ENCODE measurements around the gene FAF1. TPM values are rescaled to one million over a fixed set of nuclear protein-coding genes. Genes with fewer than 3 reads are reported as not detected.

The FAF1 gene
- total and polyA plus RNA-seq, 8 donors: 20.1 to 144 (median 27.4) TPM

DNA sequence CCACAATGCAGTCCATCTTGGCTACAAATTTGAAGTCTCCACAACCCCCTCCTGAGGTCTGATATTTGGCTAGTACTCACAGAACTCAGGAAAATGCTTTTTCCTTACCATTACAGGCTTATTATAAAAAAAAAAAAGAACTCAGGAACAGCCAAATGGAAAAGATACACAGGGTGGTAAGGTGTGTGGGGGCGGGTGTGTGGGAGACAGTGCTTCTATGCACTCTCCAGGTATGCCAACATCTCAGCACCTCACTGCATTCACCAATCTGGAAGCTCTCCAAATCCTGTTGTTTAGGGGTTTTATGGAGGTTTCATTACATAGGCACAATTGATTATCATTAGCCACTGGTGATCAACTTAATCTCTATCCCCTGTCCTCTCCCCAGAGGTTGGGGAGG lies 126.9 kb downstream of the FAF1 start:
- no peak overlapping the region for H3K4me3 ChIP-seq
- H3K36me3 ChIP-seq: no peaks in the 10 kb centered on the region
- WGBS, 5 donors: 94 to 100% (median 98%) methylated on average over 1 of the region's 1 CpG
- no peaks in the 10 kb centered on the region for H3K9me3 ChIP-seq
- no peaks in the 10 kb centered on the region for H3K27me3 ChIP-seq
- no peak for DNase-seq
- TF ChIP-seq POLR2A (IDR thresholded peaks at IDR 0.05) (no peak), EP300 (IDR thresholded peaks at IDR 0.05) (no peak), POLR2AphosphoS5 (IDR thresholded peaks at IDR 0.05) (no peak)
- TF ChIP-seq, protein P1, sequence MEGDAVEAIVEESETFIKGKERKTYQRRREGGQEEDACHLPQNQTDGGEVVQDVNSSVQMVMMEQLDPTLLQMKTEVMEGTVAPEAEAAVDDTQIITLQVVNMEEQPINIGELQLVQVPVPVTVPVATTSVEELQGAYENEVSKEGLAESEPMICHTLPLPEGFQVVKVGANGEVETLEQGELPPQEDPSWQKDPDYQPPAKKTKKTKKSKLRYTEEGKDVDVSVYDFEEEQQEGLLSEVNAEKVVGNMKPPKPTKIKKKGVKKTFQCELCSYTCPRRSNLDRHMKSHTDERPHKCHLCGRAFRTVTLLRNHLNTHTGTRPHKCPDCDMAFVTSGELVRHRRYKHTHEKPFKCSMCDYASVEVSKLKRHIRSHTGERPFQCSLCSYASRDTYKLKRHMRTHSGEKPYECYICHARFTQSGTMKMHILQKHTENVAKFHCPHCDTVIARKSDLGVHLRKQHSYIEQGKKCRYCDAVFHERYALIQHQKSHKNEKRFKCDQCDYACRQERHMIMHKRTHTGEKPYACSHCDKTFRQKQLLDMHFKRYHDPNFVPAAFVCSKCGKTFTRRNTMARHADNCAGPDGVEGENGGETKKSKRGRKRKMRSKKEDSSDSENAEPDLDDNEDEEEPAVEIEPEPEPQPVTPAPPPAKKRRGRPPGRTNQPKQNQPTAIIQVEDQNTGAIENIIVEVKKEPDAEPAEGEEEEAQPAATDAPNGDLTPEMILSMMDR (IDR thresholded peaks at IDR 0.05): no peak
- H3K4me1 ChIP-seq: peaks cover 0 to 19% (median 6%) of the 10 kb centered on the region in 4 donors
- H3K27ac ChIP-seq: no peak overlapping the region
- intact Hi-C loops (cut with DNase I; ENCODE audit: low total_unique reads): no loop called here

DNA sequence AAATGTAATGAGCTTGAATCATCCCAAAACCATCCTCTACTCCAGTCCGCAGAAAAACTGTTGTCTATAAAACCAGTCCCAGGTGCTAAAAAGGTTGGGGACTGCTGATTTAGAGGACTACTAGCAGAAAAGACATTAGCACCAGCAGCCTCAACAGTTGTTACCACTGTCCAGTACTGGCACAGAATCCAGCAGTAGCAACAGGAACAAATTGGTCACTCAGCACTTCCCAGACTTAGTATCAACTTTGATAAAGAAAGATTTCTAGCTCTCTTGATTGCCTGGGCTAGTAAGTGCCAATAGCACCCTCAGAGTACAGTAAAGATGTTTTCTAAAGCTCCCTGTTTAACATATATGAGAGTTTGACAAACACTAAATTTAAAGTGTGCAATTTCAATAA lies 127.9 kb downstream of the FAF1 start:
- no peak for DNase-seq
- Histone ChIP-seq H3K36me3 (no peaks in the 10 kb centered on the region), H3K27me3 (no peaks in the 10 kb centered on the region), H3K4me1 (peaks cover 0 to 19% (median 6%) of the 10 kb centered on the region in 4 donors), H3K4me3 (no peak overlapping the region), H3K9me3 (no peaks in the 10 kb centered on the region), H3K27ac (no peak overlapping the region)
- WGBS, 5 donors: 90 to 100% (median 100%) methylated on average over 1 of the region's 1 CpG
- intact Hi-C loops (cut with DNase I; ENCODE audit: low total_unique reads): no loop called here
- TF ChIP-seq EP300 (IDR thresholded peaks at IDR 0.05) (no peak), POLR2A (IDR thresholded peaks at IDR 0.05) (no peak), POLR2AphosphoS5 (IDR thresholded peaks at IDR 0.05) (no peak)
- TF ChIP-seq, protein P1 (IDR thresholded peaks at IDR 0.05): no peak

DNA sequence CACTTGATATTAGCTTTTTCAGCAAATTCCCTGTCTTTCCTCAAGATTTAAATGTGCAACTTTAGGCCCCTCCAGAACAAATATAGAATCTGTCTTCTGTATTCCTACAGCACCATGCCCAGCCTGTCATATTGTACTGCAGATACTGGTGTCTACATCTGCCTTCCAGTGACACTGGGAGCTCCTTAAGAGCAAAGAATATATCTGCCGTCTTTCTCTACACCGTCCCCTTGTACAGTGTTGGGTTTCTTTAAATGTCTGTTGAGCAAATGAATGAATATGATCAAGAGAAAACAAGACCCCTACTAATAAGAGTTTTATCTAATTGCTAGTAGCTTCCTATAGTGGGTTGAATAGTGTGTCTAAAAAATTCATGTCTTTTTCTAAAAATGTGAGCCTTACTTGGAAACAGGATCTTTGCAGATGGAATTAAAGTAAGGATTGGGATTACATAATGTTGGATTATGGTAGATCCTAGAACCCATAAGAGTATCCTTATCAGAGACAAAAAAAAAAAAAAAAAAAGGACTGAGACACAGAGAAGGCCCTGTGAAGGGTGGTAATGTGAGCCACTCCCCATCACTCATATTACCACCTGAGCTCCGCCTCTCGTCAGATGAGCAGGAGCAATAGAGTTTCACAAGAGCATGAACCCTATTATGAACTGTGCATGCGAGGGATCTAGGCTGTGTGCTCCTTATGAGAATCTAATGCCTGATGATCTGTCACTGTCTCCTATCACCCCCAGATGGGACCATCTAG lies 128.6 kb downstream of the FAF1 start:
- DNase-seq: no peak
- Histone ChIP-seq H3K27me3 (no peaks in the 10 kb centered on the region), H3K36me3 (no peaks in the 10 kb centered on the region), H3K4me1 (peaks cover 0 to 19% (median 6%) of the 10 kb centered on the region in 4 donors), H3K4me3 (no peak overlapping the region), H3K27ac (no peak overlapping the region), H3K9me3 (no peaks in the 10 kb centered on the region)
- TF ChIP-seq EP300 (IDR thresholded peaks at IDR 0.05): no peak
- TF ChIP-seq POLR2A (IDR thresholded peaks at IDR 0.05): no peak
- TF ChIP-seq, protein P1 (IDR thresholded peaks at IDR 0.05): no peak
- no peak for TF ChIP-seq POLR2AphosphoS5 (IDR thresholded peaks at IDR 0.05)
- 90 to 99% (median 97%) methylated on average over 5 of the region's 5 CpGs for WGBS, 5 donors
- intact Hi-C loops (cut with DNase I; ENCODE audit: low total_unique reads): no loop called here

DNA sequence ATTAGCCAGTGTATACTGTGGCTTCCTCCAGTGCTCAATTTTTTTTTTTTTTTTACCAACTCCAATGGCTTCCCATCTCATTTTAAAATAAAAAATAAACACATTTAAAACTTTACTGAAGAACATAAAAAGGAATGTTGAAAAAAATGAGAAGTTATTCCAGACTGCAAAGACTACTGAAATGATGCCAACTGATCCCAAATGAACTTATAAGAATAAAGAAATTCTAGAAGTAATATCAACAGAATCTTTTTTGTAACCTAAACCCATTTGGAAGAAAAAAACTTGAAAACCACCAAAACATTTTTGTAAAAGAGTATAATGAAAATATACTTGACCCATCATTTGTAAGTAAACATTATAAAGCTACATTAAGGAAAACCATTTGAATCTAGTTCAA lies 129.4 kb downstream of the FAF1 start:
- no peak overlapping the region for H3K27ac ChIP-seq
- H3K9me3 ChIP-seq: no peaks in the 10 kb centered on the region
- no peaks in the 10 kb centered on the region for H3K36me3 ChIP-seq
- intact Hi-C loops (cut with DNase I; ENCODE audit: low total_unique reads): no loop called here
- H3K4me1 ChIP-seq: peaks cover 0 to 19% (median 6%) of the 10 kb centered on the region in 4 donors
- TF ChIP-seq, protein P1 (IDR thresholded peaks at IDR 0.05): no peak
- TF ChIP-seq EP300 (IDR thresholded peaks at IDR 0.05) (no peak), POLR2AphosphoS5 (IDR thresholded peaks at IDR 0.05) (no peak), POLR2A (IDR thresholded peaks at IDR 0.05) (no peak)
- no peak for DNase-seq
- no peak overlapping the region for H3K4me3 ChIP-seq
- no peaks in the 10 kb centered on the region for H3K27me3 ChIP-seq
